Prostate gland (tissue), 2 donors: Measurements from ENCODE around the gene POLE. TPM values are rescaled to one million over a fixed set of nuclear protein-coding genes. Genes with fewer than 3 reads are reported as not detected.

Experiments
- DNase-seq: peaks from one replicate; pipeline ENCODE4 v3.0.0-alpha.2; 2019; ENCODE audit warnings: low spot score
- H3K27ac ChIP-seq, 2 donors: fragments of 200-600 bp; sonication (generic); 2 replicates each; pipeline ENCODE4 v1.5.1; 2017 to 2019
- H3K27me3 ChIP-seq: fragments of 200-600 bp; sonication (generic); replicated peaks from 2 replicates; pipeline ENCODE4 v1.5.1; 2019; ENCODE audit not compliant: insufficient read depth
- H3K36me3 ChIP-seq, 2 donors: fragments of 200-600 bp; sonication (generic); 1 replicate in 1 of 2; 2 replicates in 1 of 2; pipeline versions ENCODE4 v1.5.1 to v1.8.1; 2017 to 2019
- H3K4me1 ChIP-seq: fragments of 200-600 bp; sonication (generic); replicated peaks from 2 replicates; pipeline ENCODE4 v1.5.1; 2019
- H3K4me3 ChIP-seq, 2 donors: fragments of 200-600 bp; sonication (generic); 2 replicates each; pipeline ENCODE4 v1.5.1; 2017 to 2019
- H3K9me3 ChIP-seq: fragments of 200-600 bp; sonication (generic); 2 replicates; pipeline ENCODE4 v1.5.1; 2017
- POLR2A ChIP-seq: fragments of 450-650 bp; IDR thresholded peaks from one replicate; pipeline ENCODE4 v1.6.1; 2016; ENCODE audit warnings: antibody characterized with exemption, mild to moderate bottlenecking
- POLR2AphosphoS5 ChIP-seq: sonication (generic); formaldehyde crosslinking; IDR thresholded peaks from one replicate; pipeline ENCODE4 v1.6.1; 2017; ENCODE audit warnings: antibody characterized with exemption
- WGBS: methylation state at CpG from one replicate; pipeline ENCODE4 v1.1.5; 2018; 5-methylcytosine and 5-hydroxymethylcytosine counted together
- intact Hi-C: fragments of 100-400 bp; cut with DNase I; formaldehyde crosslinking; loops from one replicate; pipeline ENCODE4 v1.14.2; 2022
- total RNA-seq, 2 donors: library from RNA; depleted of rRNA; stranded (reverse); fragments of >200 nt; gene quantifications; one replicate each; pipeline ENCODE4 v1.1.0, GENCODE V29; 2016
- TF ChIP-seq, protein P1 (sequence below), 4 experiments: fragments of 200-600 bp in 2 of 4; fragments of 450-650 bp in 2 of 4; sonication (generic) in 2 of 4; IDR thresholded peaks; 1 replicate in 3 of 4; 2 replicates in 1 of 4; pipeline ENCODE4 v1.5.1; 2016 to 2019; ENCODE audit warnings: antibody characterized with exemption in 4 of 4, mild to moderate bottlenecking in 2 of 4, moderate library complexity in 2 of 4

Gene POLE
- total RNA-seq, 2 donors from 2014 or later = 41.8 to 65.4 TPM

GRCh38 chr12:132614029-132614428 lies 73.1 kb downstream of the POLE start:
- no peaks in the 10 kb centered on the region for H3K4me1 ChIP-seq
- no peak for TF ChIP-seq POLR2AphosphoS5
- TF ChIP-seq, protein P1, sequence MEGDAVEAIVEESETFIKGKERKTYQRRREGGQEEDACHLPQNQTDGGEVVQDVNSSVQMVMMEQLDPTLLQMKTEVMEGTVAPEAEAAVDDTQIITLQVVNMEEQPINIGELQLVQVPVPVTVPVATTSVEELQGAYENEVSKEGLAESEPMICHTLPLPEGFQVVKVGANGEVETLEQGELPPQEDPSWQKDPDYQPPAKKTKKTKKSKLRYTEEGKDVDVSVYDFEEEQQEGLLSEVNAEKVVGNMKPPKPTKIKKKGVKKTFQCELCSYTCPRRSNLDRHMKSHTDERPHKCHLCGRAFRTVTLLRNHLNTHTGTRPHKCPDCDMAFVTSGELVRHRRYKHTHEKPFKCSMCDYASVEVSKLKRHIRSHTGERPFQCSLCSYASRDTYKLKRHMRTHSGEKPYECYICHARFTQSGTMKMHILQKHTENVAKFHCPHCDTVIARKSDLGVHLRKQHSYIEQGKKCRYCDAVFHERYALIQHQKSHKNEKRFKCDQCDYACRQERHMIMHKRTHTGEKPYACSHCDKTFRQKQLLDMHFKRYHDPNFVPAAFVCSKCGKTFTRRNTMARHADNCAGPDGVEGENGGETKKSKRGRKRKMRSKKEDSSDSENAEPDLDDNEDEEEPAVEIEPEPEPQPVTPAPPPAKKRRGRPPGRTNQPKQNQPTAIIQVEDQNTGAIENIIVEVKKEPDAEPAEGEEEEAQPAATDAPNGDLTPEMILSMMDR (IDR thresholded peaks at IDR 0.05) = no peak
- TF ChIP-seq POLR2A = no peak
- H3K9me3 ChIP-seq = no peaks in the 10 kb centered on the region
- H3K36me3 ChIP-seq = no peaks in the 10 kb centered on the region
- 88% methylated on average over 5 of the region's 5 CpGs for WGBS
- no peak for DNase-seq
- no peak overlapping the region for H3K4me3 ChIP-seq
- intact Hi-C loops = loop anchor here (5.0 to 10.0 kb wide), 2 partner anchors 197 to 459 kb away; no protein-coding TSS in a partner anchor
- H3K27me3 ChIP-seq = no peaks in the 10 kb centered on the region
- H3K27ac ChIP-seq = no peak overlapping the region

DNA sequence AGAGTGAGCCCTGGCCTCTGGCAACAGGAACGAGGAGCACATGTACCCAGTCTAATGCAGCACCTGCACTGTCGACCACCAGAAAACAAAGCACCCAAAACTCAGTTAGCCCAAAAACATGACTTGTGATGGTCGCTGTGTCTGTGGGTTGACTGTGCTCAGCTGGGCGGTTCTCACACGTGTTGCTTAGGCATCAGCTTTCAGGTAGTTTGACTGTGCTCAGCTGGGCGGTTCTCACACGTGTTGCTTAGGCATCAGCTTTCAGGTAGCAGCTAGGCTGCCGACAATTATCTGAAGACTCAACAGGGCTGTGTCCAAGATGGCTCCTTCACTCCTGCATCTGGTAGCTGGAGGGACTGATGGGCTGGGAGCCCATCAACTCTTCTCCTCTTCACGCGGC lies 75.5 kb downstream of the POLE start:
- no peak overlapping the region for H3K4me3 ChIP-seq
- H3K9me3 ChIP-seq = no peaks in the 10 kb centered on the region
- no peaks in the 10 kb centered on the region for H3K36me3 ChIP-seq
- TF ChIP-seq POLR2A (no peak), POLR2AphosphoS5 (no peak)
- TF ChIP-seq, protein P1 (IDR thresholded peaks at IDR 0.05) = no peak
- DNase-seq = no peak
- intact Hi-C loops = loop anchor here (5.0 to 10.0 kb wide), 2 partner anchors 194 to 457 kb away; no protein-coding TSS in a partner anchor
- no peaks in the 10 kb centered on the region for H3K27me3 ChIP-seq
- no peaks in the 10 kb centered on the region for H3K4me1 ChIP-seq
- H3K27ac ChIP-seq = no peak overlapping the region
- WGBS = 95% methylated on average over 10 of the region's 10 CpGs

DNA sequence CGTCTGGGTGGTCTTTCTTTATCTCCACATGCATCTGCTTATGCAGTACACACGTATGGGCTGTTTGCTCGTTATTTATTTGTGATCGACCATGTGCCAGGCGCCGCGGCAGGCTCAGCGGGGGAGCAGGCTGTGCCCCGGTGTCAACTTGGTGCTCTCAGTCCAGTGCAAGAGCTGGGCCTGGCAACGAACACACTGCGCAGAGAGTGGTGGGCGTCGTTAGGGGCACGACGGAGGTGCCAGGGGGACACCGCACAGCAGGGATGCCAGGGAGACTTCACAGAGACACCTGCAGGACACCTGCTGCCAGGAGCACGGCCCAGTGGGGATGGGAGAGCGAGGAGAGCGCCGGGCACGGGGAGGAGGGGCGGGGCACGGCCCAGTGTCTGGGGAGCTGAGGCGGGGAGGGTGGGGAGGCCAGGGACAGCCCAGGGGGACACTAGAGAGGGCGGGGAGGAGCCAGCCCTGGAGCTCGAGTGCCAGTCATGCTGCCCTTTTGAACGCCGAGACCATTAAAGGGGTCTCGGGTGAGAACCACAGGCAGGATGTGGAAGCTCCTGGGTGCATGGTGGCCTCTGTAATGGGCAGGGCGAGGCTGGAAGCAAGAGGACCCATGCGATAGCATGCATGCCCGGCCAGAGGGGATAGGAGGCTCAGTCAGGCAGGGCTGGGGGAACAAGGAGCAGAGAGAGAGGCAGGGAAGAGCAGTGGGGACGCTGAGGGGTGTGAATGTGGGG lies 76.1 kb downstream of the POLE start:
- H3K4me3 ChIP-seq = no peak overlapping the region
- DNase-seq = no peak
- no peaks in the 10 kb centered on the region for H3K4me1 ChIP-seq
- no peaks in the 10 kb centered on the region for H3K36me3 ChIP-seq
- no peaks in the 10 kb centered on the region for H3K27me3 ChIP-seq
- no peak overlapping the region for H3K27ac ChIP-seq
- WGBS = 73% methylated on average over 33 of the region's 33 CpGs
- TF ChIP-seq, protein P1 (IDR thresholded peaks at IDR 0.05) = no peak
- TF ChIP-seq POLR2AphosphoS5 (no peak), POLR2A (no peak)
- H3K9me3 ChIP-seq = no peaks in the 10 kb centered on the region
- intact Hi-C loops = loop anchor here (5.0 to 10.0 kb wide), 2 partner anchors 194 to 456 kb away; no protein-coding TSS in a partner anchor

DNA sequence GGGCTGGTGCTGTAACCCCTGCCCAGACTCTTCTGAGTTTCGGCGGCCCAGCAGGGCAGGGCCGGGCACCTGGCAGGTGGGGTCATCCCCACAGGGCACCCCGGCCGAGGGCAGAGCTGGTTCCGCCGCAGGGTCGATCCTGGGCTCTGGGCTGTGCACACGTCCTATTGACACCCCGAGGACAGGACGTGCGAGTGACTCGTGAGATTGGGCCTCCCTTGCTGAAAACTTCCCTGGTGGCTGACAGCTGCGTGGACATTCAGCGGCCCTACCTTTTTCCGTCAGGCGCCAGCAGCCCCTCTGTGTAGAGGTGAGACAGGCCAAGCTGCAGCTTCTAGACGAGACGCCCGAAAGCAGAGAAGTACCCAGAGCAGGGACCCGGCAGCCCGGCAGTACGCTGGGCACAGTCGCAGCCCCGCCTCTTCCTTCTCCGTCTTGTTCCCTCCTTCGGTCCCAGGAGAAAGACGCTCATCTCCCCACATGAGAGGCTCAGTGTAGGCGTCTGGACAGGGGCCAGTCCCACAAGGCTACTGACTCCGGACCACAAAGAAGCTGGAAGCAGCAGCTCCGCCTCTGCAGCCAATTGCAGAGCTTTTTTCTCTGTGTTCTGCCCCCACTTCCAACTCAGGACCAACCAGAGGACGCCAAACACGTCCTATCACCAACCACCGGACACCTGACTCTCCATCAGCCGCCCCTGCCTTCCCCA lies 76.9 kb downstream of the POLE start, which contains the start of gene LRCOL1:
LRCOL1 (minus strand) TSS at position 532 of the 709 bp plus-strand sequence. CDS start 4,331 bp downstream, outside the sequence.
- Histone ChIP-seq H3K4me1 (no peaks in the 10 kb centered on the region), H3K27me3 (no peaks in the 10 kb centered on the region), H3K9me3 (no peaks in the 10 kb centered on the region), H3K27ac (no peak within 1 kb of the TSS), H3K4me3 (no peak within 1 kb of the TSS), H3K36me3 (no peaks in the 10 kb centered on the region)
- no peak for DNase-seq
- TF ChIP-seq, protein P1 (IDR thresholded peaks at IDR 0.05) = no peak
- no peak for TF ChIP-seq POLR2AphosphoS5
- TF ChIP-seq POLR2A = no peak
- intact Hi-C loops = loop anchor here (5.0 to 10.0 kb wide), 2 partner anchors 193 to 455 kb away; no protein-coding TSS in a partner anchor
- WGBS = 23% methylated on average over 35 of the region's 35 CpGs
